Erythroblast (primary cell): ENCODE results near the gene OLFM4.

Source experiments
- DNase-seq, 2 experiments: peaks; one replicate each; lab custom pipeline; 2025; lab: John Stamatoyannopoulos, UW
- GATA1 ChIP-seq: IDR thresholded peaks from 2 replicates; pipeline ENCODE4 v1.6.1; 2011; ENCODE audit warnings: low read depth, mild to moderate bottlenecking, control low read depth, low read length, moderate library complexity
- POLR2A ChIP-seq: IDR thresholded peaks from 2 replicates; pipeline ENCODE4 v1.6.1; 2011; ENCODE audit warnings: mild to moderate bottlenecking, low read length

The OLFM4 gene

GRCh38 chr13:53028637-53029203 is at the start of gene OLFM4:
Gene OLFM4 (plus strand): TSS chr13:53028813. CDS start chr13:53028837, 24 bp downstream.
- DNase-seq: no peak
- TF ChIP-seq POLR2A (no peak), GATA1 (no peak)

GRCh38 chr13:52978989-52979388 is 49.6 kb upstream of the OLFM4 start:
- DNase-seq: no peak
- TF ChIP-seq GATA1 (no peak), POLR2A (no peak)

- no peak for DNase-seq
- TF ChIP-seq POLR2A (no peak), GATA1 (no peak)
Measured at GRCh38 chr13:52980695-52981094, 47.9 kb upstream of the OLFM4 start.

- DNase-seq: no peak
- TF ChIP-seq POLR2A (no peak), GATA1 (no peak)
Measured at GRCh38 chr13:52983836-52984235, 44.8 kb upstream of the OLFM4 start.

- no peak for DNase-seq
- no peak for TF ChIP-seq POLR2A
- TF ChIP-seq GATA1: no peak
Measured at GRCh38 chr13:52984881-52985363, 43.7 kb upstream of the OLFM4 start.

- DNase-seq: no peak
- no peak for TF ChIP-seq POLR2A
Measured at GRCh38 chr13:52991344-52992020, 37.1 kb upstream of the OLFM4 start.

- DNase-seq: no peak
- no peak for TF ChIP-seq POLR2A
- no peak for TF ChIP-seq GATA1
Measured at GRCh38 chr13:52992110-52992509, 36.5 kb upstream of the OLFM4 start.

GRCh38 chr13:52994051-52994450 is 34.6 kb upstream of the OLFM4 start:
- no peak for TF ChIP-seq POLR2A
- no peak for TF ChIP-seq GATA1
- no peak for DNase-seq

- TF ChIP-seq GATA1 (no peak), POLR2A (no peak)
- DNase-seq: no peak
Measured at GRCh38 chr13:52994865-52995264, 33.7 kb upstream of the OLFM4 start.

GRCh38 chr13:52995946-52996345 is 32.7 kb upstream of the OLFM4 start:
- DNase-seq: no peak
- TF ChIP-seq GATA1 (no peak), POLR2A (no peak)

GRCh38 chr13:52997951-52998876 is 30.4 kb upstream of the OLFM4 start:
- TF ChIP-seq POLR2A: no peak
- no peak for TF ChIP-seq GATA1
- no peak for DNase-seq

GRCh38 chr13:52999093-52999696 is 29.4 kb upstream of the OLFM4 start:
- TF ChIP-seq POLR2A (no peak), GATA1 (no peak)
- no peak for DNase-seq

GRCh38 chr13:53001444-53002225 is 27.0 kb upstream of the OLFM4 start:
- TF ChIP-seq GATA1: no peak
- no peak for TF ChIP-seq POLR2A
- DNase-seq: no peak
